SK-N-MC (cell line): Measurements from ENCODE around the gene SEC22A.
"Not testable (repeated sequence)": the region's sequence is repeated elsewhere in the genome, so short reads cannot be mapped to it uniquely, and the experiment has no call there.

Experiments
- EZH2 ChIP-seq: fragments of 200-600 bp; sonication (generic); IDR thresholded peaks from one replicate; pipeline ENCODE4 v1.6.1; 2017; ENCODE audit warnings: antibody characterized with exemption
- FOXP2 ChIP-seq: optimal IDR thresholded peaks from 2 replicates; pipeline ENCODE3; 2011; ENCODE audit warnings: mild to moderate bottlenecking, moderate library complexity; ENCODE audit not compliant: insufficient read depth; ENCODE audit errors: extremely low read length, control extremely low read depth
- POLR2AphosphoS5 ChIP-seq: IDR thresholded peaks from 2 replicates; pipeline ENCODE4 v1.6.1; 2012; ENCODE audit warnings: mild to moderate bottlenecking, low read depth, low read length, borderline replicate concordance

GRCh38 chr3:123221369-123221768 is 19.6 kb downstream of the SEC22A start:
- TF ChIP-seq EZH2, POLR2AphosphoS5, FOXP2: not testable (repeated sequence)
